ENCODE results near the gene CD81. TPM values are rescaled to one million over a fixed set of nuclear protein-coding genes. Genes with fewer than 3 reads are reported as not detected.

CD81 gene
- total RNA-seq, 4 donors from 2014 or later, result 156 to 406 (median 255) TPM

- no peak for DNase-seq
- Histone ChIP-seq H3K4me3 (no peak overlapping the region), H3K27me3 (peaks cover 3% of the 10 kb centered on the region), H3K27ac (no peak overlapping the region), H3K36me3 (no peaks in the 10 kb centered on the region), H3K4me1 (no peaks in the 10 kb centered on the region), H3K9me3 (no peaks in the 10 kb centered on the region)
- intact Hi-C loops (cut with DNase I; ENCODE audit: low total_unique reads) (no loop called here), in situ Hi-C loops (cut with MboI; ENCODE audit: low pct_ligation_motif_present in 1 of 4, low pct_unique_long_range_greater_than_20kb in 1 of 4, low sequenced_read_pairs in 3 of 4) (loop anchor here in 2 of 4 donors (10.0 to 25.0 kb wide), 3 partner anchors 91 to 461 kb away; partner anchors contain the start of gene CDKN1C (in 1 of the 2))
- TF ChIP-seq POLR2AphosphoS5 (IDR thresholded peaks at IDR 0.05) (no peak), CTCF (IDR thresholded peaks at IDR 0.05) (no peak), EP300 (IDR thresholded peaks at IDR 0.05; ENCODE audit: low read depth) (no peak), POLR2A (IDR thresholded peaks at IDR 0.05) (no peak)
- 87% methylated on average over 14 of the region's 22 CpGs; no CpG with 5 or more reads in 1 of the 2 donors for WGBS, 2 donors (ENCODE audit: low coverage in 1 of 2)
These were observed 56.2 kb downstream of the CD81 start for GRCh38 chr11:2433106-2433925.

- peaks cover 3% of the 10 kb centered on the region for H3K27me3 ChIP-seq
- no peak for TF ChIP-seq EP300 (IDR thresholded peaks at IDR 0.05; ENCODE audit: low read depth)
- no peak for TF ChIP-seq CTCF (IDR thresholded peaks at IDR 0.05)
- DNase-seq, result no peak
- no peaks in the 10 kb centered on the region for H3K4me1 ChIP-seq
- in situ Hi-C loops (cut with MboI; ENCODE audit: low pct_ligation_motif_present in 1 of 4, low pct_unique_long_range_greater_than_20kb in 1 of 4, low sequenced_read_pairs in 3 of 4), result loop anchor here in 2 of 4 donors (10.0 to 25.0 kb wide), 3 partner anchors 91 to 461 kb away; partner anchors contain the start of gene CDKN1C (in 1 of the 2)
- no peak overlapping the region for H3K4me3 ChIP-seq
- H3K9me3 ChIP-seq, result no peaks in the 10 kb centered on the region
- intact Hi-C loops (cut with DNase I; ENCODE audit: low total_unique reads), result no loop called here
- WGBS, 2 donors (ENCODE audit: low coverage in 1 of 2), result 83 to 87% methylated on average over 7 to 8 of the region's 8 CpGs
- no peaks in the 10 kb centered on the region for H3K36me3 ChIP-seq
- H3K27ac ChIP-seq, result no peak overlapping the region
These were observed 56.9 kb downstream of the CD81 start for GRCh38 chr11:2434008-2434407.

- intact Hi-C loops (cut with DNase I; ENCODE audit: low total_unique reads) (no loop called here), in situ Hi-C loops (cut with MboI; ENCODE audit: low pct_ligation_motif_present in 1 of 4, low pct_unique_long_range_greater_than_20kb in 1 of 4, low sequenced_read_pairs in 3 of 4) (loop anchor here in 2 of 4 donors (10.0 to 25.0 kb wide), 3 partner anchors 90 to 460 kb away; partner anchors contain the start of gene CDKN1C (in 1 of the 2))
- 85 to 90% methylated on average over 5 to 11 of the region's 11 CpGs for WGBS, 2 donors (ENCODE audit: low coverage in 1 of 2)
- H3K27me3 ChIP-seq, result peaks cover 3% of the 10 kb centered on the region
- no peak overlapping the region for H3K27ac ChIP-seq
- no peak for DNase-seq
- H3K4me3 ChIP-seq, result no peak overlapping the region
- no peaks in the 10 kb centered on the region for H3K36me3 ChIP-seq
- TF ChIP-seq EP300 (IDR thresholded peaks at IDR 0.05; ENCODE audit: low read depth) (no peak), CTCF (IDR thresholded peaks at IDR 0.05) (no peak), POLR2A (IDR thresholded peaks at IDR 0.05) (no peak), POLR2AphosphoS5 (IDR thresholded peaks at IDR 0.05) (no peak)
- no peaks in the 10 kb centered on the region for H3K4me1 ChIP-seq
- H3K9me3 ChIP-seq, result no peaks in the 10 kb centered on the region
These were observed 57.6 kb downstream of the CD81 start for GRCh38 chr11:2434506-2435255.

Measured in transverse colon (tissue), 4 donors.